Mucosa of descending colon (tissue), 3 donors: ENCODE data around the gene RB1. TPM values are rescaled to one million over a fixed set of nuclear protein-coding genes. Genes with fewer than 3 reads are reported as not detected.

Source experiments
- ATAC-seq: fragments of 200-7000 bp; cut with Tn5 transposase; one replicate; pipeline ENCODE4 v1.9.1; 2020; ENCODE audit warnings: mild to moderate bottlenecking, moderate library complexity
- DNase-seq, 3 donors: peaks; one replicate each; pipeline ENCODE4 v3.0.0-alpha.2; 2020
- H3K36me3 ChIP-seq: fragments of 200-600 bp; one replicate; pipeline ENCODE4 v1.8.0; 2021; ENCODE audit warnings: low read depth, mild to moderate bottlenecking
- H3K4me1 ChIP-seq: fragments of 200-600 bp; one replicate; pipeline ENCODE4 v1.8.0; 2021; ENCODE audit warnings: low read depth, mild to moderate bottlenecking
- H3K4me3 ChIP-seq: fragments of 200-600 bp; one replicate; pipeline ENCODE4 v1.8.0; 2021; ENCODE audit warnings: mild to moderate bottlenecking
- H3K9me3 ChIP-seq: fragments of 200-600 bp; one replicate; pipeline ENCODE4 v1.8.0; 2021; ENCODE audit warnings: mild to moderate bottlenecking
- CTCF ChIP-seq: fragments of 200-600 bp; IDR thresholded peaks from one replicate; pipeline ENCODE4 v1.8.0; 2022; ENCODE audit warnings: antibody characterized with exemption, mild to moderate bottlenecking
- intact Hi-C, 2 donors: fragments of 100-400 bp; cut with DNase I in 1 of 2; cut with micrococcal nuclease in 1 of 2; formaldehyde crosslinking; loops; one replicate each; pipeline versions ENCODE4 v1.11.0 to v1.11.1; 2022; cut with DNase I, micrococcal nuclease
- total RNA-seq, 3 donors: library from RNA; stranded (reverse); fragmentation: NEBNext Ultra II Directional in 2 of 3; extraction: Animal tissue kit (Norgen Biotek cat#: 25700) in 2 of 3; gene quantifications; one replicate each; pipeline versions ENCODE4 v1.2.1 to v1.2.4, GENCODE V29; 2021 to 2023
- donor health status: DM: no; HTN: no; CAD: no; lungs with moderate emphysema.
- donor health status: DM: no; HTN: no; CAD: no.
- donor health status: DM: no; HTN: yes; CAD: no.

RB1 gene
- total RNA-seq, 3 donors from 2014 or later, result 23.4 to 30.0 (median 29.3) TPM

- intact Hi-C loops, result no loop called here
- H3K4me3 ChIP-seq, result no peak overlapping the region
- DNase-seq, result no peak
- ATAC-seq, result no peak
- H3K36me3 ChIP-seq, result no peaks in the 10 kb centered on the region
- H3K4me1 ChIP-seq, result no peaks in the 10 kb centered on the region
- H3K9me3 ChIP-seq, result peaks cover 2% of the 10 kb centered on the region
- TF ChIP-seq CTCF, result no peak
These were observed 83.3 kb downstream of the RB1 start for GRCh38 chr13:48386816-48387215.

- H3K4me3 ChIP-seq, result no peak overlapping the region
- no peak for TF ChIP-seq CTCF
- no peaks in the 10 kb centered on the region for H3K4me1 ChIP-seq
- ATAC-seq (no peak), DNase-seq (no peak)
- H3K36me3 ChIP-seq, result no peaks in the 10 kb centered on the region
- intact Hi-C loops, result no loop called here
- peaks cover 11% of the 10 kb centered on the region for H3K9me3 ChIP-seq
These were observed 87.7 kb downstream of the RB1 start for GRCh38 chr13:48391257-48391656.

- DNase-seq, result no peak
- no peak for TF ChIP-seq CTCF
These were observed 89.6 kb downstream of the RB1 start for GRCh38 chr13:48393030-48393697.

GRCh38 chr13:48393698-48394085, 90.1 kb downstream of the RB1 start:
- no peak for ATAC-seq
- no peak for TF ChIP-seq CTCF
- peaks cover 2% of the 10 kb centered on the region for H3K4me1 ChIP-seq

More at GRCh38 chr13:48393030-48393697, 89.6 kb downstream of the RB1 start:
- Histone ChIP-seq H3K9me3 (peaks cover 11% of the 10 kb centered on the region), H3K4me3 (no peak overlapping the region), H3K4me1 (no peaks in the 10 kb centered on the region), H3K36me3 (no peaks in the 10 kb centered on the region)
- intact Hi-C loops, result no loop called here
- ATAC-seq, result no peak

GRCh38 chr13:48397744-48398143, 94.2 kb downstream of the RB1 start:
- Histone ChIP-seq H3K4me1 (peaks cover 15% of the 10 kb centered on the region), H3K4me3 (no peak overlapping the region), H3K36me3 (no peaks in the 10 kb centered on the region), H3K9me3 (peaks cover 6% of the 10 kb centered on the region)
- DNase-seq (no peak), ATAC-seq (no peak)
- intact Hi-C loops, result no loop called here
- no peak for TF ChIP-seq CTCF

More at GRCh38 chr13:48393698-48394085, 90.1 kb downstream of the RB1 start:
- no peak for DNase-seq
- Histone ChIP-seq H3K4me3 (no peak overlapping the region), H3K36me3 (no peaks in the 10 kb centered on the region), H3K9me3 (peaks cover 11% of the 10 kb centered on the region)
- intact Hi-C loops, result no loop called here
